PC-9 (cell line): ENCODE data around the gene ENAH. TPM values are rescaled to one million over a fixed set of nuclear protein-coding genes. Genes with fewer than 3 reads are reported as not detected.
A peak's percentile ranks its signal among the peaks of the same experiment; 100 is the strongest.

Experiments
- BruUV-seq: library from RNA; stranded (reverse); fragments of 400-500 nt; replicated peaks from 2 replicates; lab custom pipeline; 2021; lab: Mats Ljungman, UMichigan
- CTCF ChIA-PET: fragments of 300-600 bp; sonication (Branson Sonifier 250); formaldehyde crosslinking; loops from one replicate; lab custom pipeline; 2022; ENCODE audit warnings: antibody characterized with exemption; lab: Charles Lee
- POLR2A ChIA-PET: fragments of 300-600 bp; sonication (Branson Sonifier 250); formaldehyde crosslinking; loops from one replicate; lab custom pipeline; 2022; ENCODE audit warnings: antibody characterized with exemption; ENCODE audit not compliant: unreplicated experiment; lab: Charles Lee
- DNase-seq, 2 experiments: peaks; one replicate each; pipeline versions ENCODE4 v3.0.0 to v3.0.0-alpha.2; 2015 to 2022; ENCODE audit warnings: mixed read lengths in 1 of 2
- H2AFZ ChIP-seq: fragments of 200-600 bp; sonication (generic); 2 replicates; pipeline ENCODE4 v1.8.1; 2017; ENCODE audit warnings: antibody characterized with exemption
- H3F3A ChIP-seq: fragments of 200-600 bp; sonication (generic); 2 replicates; pipeline ENCODE4 v1.8.1; 2017; ENCODE audit warnings: antibody characterized with exemption, mild to moderate bottlenecking, low read depth; ENCODE audit not compliant: insufficient read depth
- H3K27ac ChIP-seq: fragments of 200-600 bp; sonication (generic); 2 replicates; pipeline ENCODE4 v1.6.1; 2016; ENCODE audit warnings: mixed run types
- H3K27me3 ChIP-seq: fragments of 200-600 bp; sonication (generic); 2 replicates; pipeline ENCODE4 v1.6.1; 2016; ENCODE audit warnings: low read depth, mixed run types; ENCODE audit not compliant: insufficient read depth
- H3K36me3 ChIP-seq: fragments of 200-600 bp; sonication (generic); 2 replicates; pipeline ENCODE4 v1.6.1; 2016; ENCODE audit warnings: low read depth, mixed run types
- H3K4me1 ChIP-seq: fragments of 200-600 bp; sonication (generic); replicated peaks from 2 replicates; pipeline ENCODE4 v1.6.1; 2016; ENCODE audit warnings: mixed run types; ENCODE audit not compliant: insufficient read depth
- H3K4me2 ChIP-seq: fragments of 200-600 bp; sonication (generic); 2 replicates; pipeline ENCODE4 v1.6.1; 2017; ENCODE audit warnings: mixed run types
- H3K4me3 ChIP-seq: fragments of 200-600 bp; sonication (generic); 2 replicates; pipeline ENCODE4 v1.6.1; 2016; ENCODE audit warnings: mixed run types
- H3K79me2 ChIP-seq: fragments of 200-600 bp; sonication (generic); 2 replicates; pipeline ENCODE4 v1.6.1; 2017; ENCODE audit warnings: low read depth, mixed run types
- H3K9me2 ChIP-seq: fragments of 200-600 bp; sonication (generic); 2 replicates; pipeline ENCODE4 v1.8.1; 2017; ENCODE audit warnings: mild to moderate bottlenecking; ENCODE audit not compliant: insufficient read depth
- H3K9me3 ChIP-seq: fragments of 200-600 bp; sonication (generic); 2 replicates; pipeline ENCODE4 v1.8.1; 2016; ENCODE audit warnings: low read depth; ENCODE audit not compliant: insufficient read depth
- H4K20me1 ChIP-seq: fragments of 200-600 bp; sonication (generic); 2 replicates; pipeline ENCODE4 v1.8.1; 2017; ENCODE audit not compliant: insufficient read depth
- CTCF ChIP-seq: fragments of 200-600 bp; sonication (generic); conservative IDR thresholded peaks from 2 replicates; pipeline ENCODE4 v1.6.1; 2017; ENCODE audit warnings: mixed run types, antibody characterized with exemption, mild to moderate bottlenecking, moderate library complexity
- EZH2 ChIP-seq: fragments of 200-600 bp; sonication (generic); IDR thresholded peaks from 2 replicates; pipeline ENCODE4 v1.8.0; 2017; ENCODE audit warnings: antibody characterized with exemption, low read depth
- intact Hi-C: fragments of 100-400 bp; cut with micrococcal nuclease; formaldehyde crosslinking; loops from one replicate; pipeline ENCODE4 v1.10.0; 2022; ENCODE audit not compliant: unreplicated experiment
- total RNA-seq: library from RNA; stranded (reverse); gene quantifications from 2 replicates; pipeline ENCODE4 v1.2.3, GENCODE V29; 2021

ENAH gene
- total RNA-seq, 1 experiment from 2014 or later: 167 TPM

- no peaks in the 10 kb centered on the region for H3K9me3 ChIP-seq
- POLR2A ChIA-PET: interaction anchor here (0.7 kb wide), 1 partner anchor 432 kb away, joined by 4 read pairs; no protein-coding TSS in a partner anchor
- peaks cover 92% of the 10 kb centered on the region for H3K4me1 ChIP-seq
- H3K9me2 ChIP-seq: no peaks in the 10 kb centered on the region
- H4K20me1 ChIP-seq: no peaks in the 10 kb centered on the region
- no peak for TF ChIP-seq CTCF
- no peak for TF ChIP-seq EZH2
- H2AFZ ChIP-seq: no peak overlapping the region
- DNase-seq: peak; percentile 94 to 97
- intact Hi-C loops: loop anchor here (1.0 to 5.0 kb wide), 2 partner anchors 16 to 1747 kb away; no protein-coding TSS in a partner anchor
- H3K27ac ChIP-seq: peak overlapping the region; percentile 95
- no peaks in the 10 kb centered on the region for H3K27me3 ChIP-seq
- no TSS peak for BruUV-seq
- no peak overlapping the region for H3K4me3 ChIP-seq
- CTCF ChIA-PET: interaction anchor here (0.7 kb wide), 1 partner anchor 620 kb away, joined by 3 read pairs; no protein-coding TSS in a partner anchor
- no peaks in the 10 kb centered on the region for H3K79me2 ChIP-seq
- H3F3A ChIP-seq: peaks cover 83% of the 10 kb centered on the region
- H3K36me3 ChIP-seq: no peaks in the 10 kb centered on the region
- peak overlapping the region; percentile 58 for H3K4me2 ChIP-seq
These were observed 203.7 kb downstream of the ENAH start for GRCh38 chr1:225449261-225449660.

- Histone ChIP-seq H3K4me1 (peaks cover 86% of the 10 kb centered on the region), H2AFZ (no peak overlapping the region), H3F3A (peaks cover 73% of the 10 kb centered on the region), H3K9me3 (no peaks in the 10 kb centered on the region), H3K9me2 (no peaks in the 10 kb centered on the region), H4K20me1 (no peaks in the 10 kb centered on the region), H3K27ac (peak overlapping the region; percentile 95), H3K36me3 (no peaks in the 10 kb centered on the region), H3K4me3 (no peak overlapping the region), H3K79me2 (no peaks in the 10 kb centered on the region), H3K27me3 (no peaks in the 10 kb centered on the region), H3K4me2 (peak overlapping the region; percentile 37)
- DNase-seq: no peak
- intact Hi-C loops: loop anchor here (5.0 kb wide), 1 partner anchor 1746 kb away; no protein-coding TSS in a partner anchor
- BruUV-seq: no TSS peak
- ChIA-PET CTCF (no interaction called here), POLR2A (interaction anchor here (0.6 kb wide), 1 partner anchor 119 kb away, joined by 3 read pairs; no protein-coding TSS in a partner anchor)
- no peak for TF ChIP-seq CTCF
- TF ChIP-seq EZH2: no peak
These were observed 204.6 kb downstream of the ENAH start for GRCh38 chr1:225448146-225448805.

GRCh38 chr1:225447650-225448089, 205.3 kb downstream of the ENAH start:
- no peak overlapping the region for H2AFZ ChIP-seq
- H3K27ac ChIP-seq: peak overlapping the region; percentile 95
- BruUV-seq: no TSS peak
- intact Hi-C loops: loop anchor here (5.0 kb wide), 1 partner anchor 1745 kb away; no protein-coding TSS in a partner anchor
- TF ChIP-seq EZH2: no peak
- TF ChIP-seq CTCF: no peak
- H4K20me1 ChIP-seq: no peaks in the 10 kb centered on the region
- H3K9me3 ChIP-seq: no peaks in the 10 kb centered on the region
- ChIA-PET CTCF (no interaction called here), POLR2A (no interaction called here)
- peaks cover 80% of the 10 kb centered on the region for H3K4me1 ChIP-seq
- H3K4me3 ChIP-seq: no peak overlapping the region
- H3F3A ChIP-seq: peaks cover 67% of the 10 kb centered on the region
- no peak for DNase-seq
- no peaks in the 10 kb centered on the region for H3K9me2 ChIP-seq
- H3K79me2 ChIP-seq: no peaks in the 10 kb centered on the region
- no peaks in the 10 kb centered on the region for H3K27me3 ChIP-seq
- no peaks in the 10 kb centered on the region for H3K36me3 ChIP-seq
- H3K4me2 ChIP-seq: peak overlapping the region; percentile 73
